DOHH2 (cell line): ENCODE data around the gene ADAM30.

Experiments
- H3F3A ChIP-seq: fragments of 200-600 bp; sonication (generic), shearing (Covaris generic); 2 replicates; pipeline ENCODE4 v1.6.0; 2016; ENCODE audit warnings: antibody characterized with exemption, mild to moderate bottlenecking; ENCODE audit not compliant: control insufficient read depth, insufficient read depth
- H3K27ac ChIP-seq: fragments of 200-600 bp; sonication (generic); 2 replicates; pipeline ENCODE4 v1.5.1; 2014; ENCODE audit warnings: low read depth, mild to moderate bottlenecking, low read length, moderate library complexity
- H3K27me3 ChIP-seq: fragments of 200-600 bp; sonication (generic); 2 replicates; pipeline ENCODE4 v1.6.1; 2014; ENCODE audit warnings: mild to moderate bottlenecking, low read length, mixed read lengths; ENCODE audit not compliant: control insufficient read depth
- H3K36me3 ChIP-seq: fragments of 200-600 bp; sonication (generic); 2 replicates; pipeline ENCODE4 v1.6.1; 2014; ENCODE audit warnings: mild to moderate bottlenecking, low read length, moderate library complexity, mixed read lengths; ENCODE audit not compliant: control insufficient read depth
- H3K4me1 ChIP-seq: fragments of 200-600 bp; sonication (generic); 2 replicates; pipeline ENCODE4 v1.6.1; 2014; ENCODE audit warnings: mild to moderate bottlenecking, low read length, mixed read lengths; ENCODE audit not compliant: control insufficient read depth
- H3K4me2 ChIP-seq: fragments of 200-600 bp; sonication (generic); 2 replicates; pipeline ENCODE4 v1.6.0; 2014; ENCODE audit warnings: mild to moderate bottlenecking, low read length, moderate library complexity
- H3K4me3 ChIP-seq: fragments of 200-600 bp; sonication (generic); 2 replicates; pipeline ENCODE4 v1.5.1; 2014; ENCODE audit warnings: mild to moderate bottlenecking, low read length, mixed read lengths
- H3K79me2 ChIP-seq: fragments of 200-600 bp; sonication (generic); 2 replicates; pipeline ENCODE4 v1.6.1; 2014; ENCODE audit warnings: mild to moderate bottlenecking, low read length, mixed read lengths; ENCODE audit not compliant: control insufficient read depth
- H3K9me2 ChIP-seq: fragments of 200-600 bp; sonication (generic); replicated peaks from 2 replicates; pipeline ENCODE4 v1.6.1; 2014; ENCODE audit warnings: mild to moderate bottlenecking, low read length, mixed read lengths; ENCODE audit not compliant: control insufficient read depth
- H3K9me3 ChIP-seq: fragments of 200-600 bp; sonication (generic); 2 replicates; pipeline ENCODE4 v1.6.1; 2014; ENCODE audit warnings: antibody characterized with exemption, low read length, mixed read lengths; ENCODE audit not compliant: control insufficient read depth, insufficient read depth
- H4K20me1 ChIP-seq: fragments of 200-600 bp; sonication (generic); 2 replicates; pipeline ENCODE4 v1.6.0; 2014; ENCODE audit warnings: low read depth, mild to moderate bottlenecking, antibody characterized with exemption, low read length, moderate library complexity; ENCODE audit not compliant: control insufficient read depth, insufficient read depth
- EZH2phosphoT487 ChIP-seq: fragments of 200-600 bp; sonication (generic); IDR thresholded peaks from 2 replicates; pipeline ENCODE4 v1.6.1; 2017; ENCODE audit warnings: borderline replicate concordance, mild to moderate bottlenecking, antibody characterized with exemption, low read length, moderate library complexity, mixed read lengths
- TF ChIP-seq, protein P1 (sequence below): fragments of 200-600 bp; sonication (generic); IDR thresholded peaks from one replicate; pipeline ENCODE4 v1.5.1; 2014; ENCODE audit warnings: antibody characterized with exemption, mild to moderate bottlenecking, low read depth, low read length; ENCODE audit not compliant: poor library complexity, severe bottlenecking

ADAM30 gene

DNA sequence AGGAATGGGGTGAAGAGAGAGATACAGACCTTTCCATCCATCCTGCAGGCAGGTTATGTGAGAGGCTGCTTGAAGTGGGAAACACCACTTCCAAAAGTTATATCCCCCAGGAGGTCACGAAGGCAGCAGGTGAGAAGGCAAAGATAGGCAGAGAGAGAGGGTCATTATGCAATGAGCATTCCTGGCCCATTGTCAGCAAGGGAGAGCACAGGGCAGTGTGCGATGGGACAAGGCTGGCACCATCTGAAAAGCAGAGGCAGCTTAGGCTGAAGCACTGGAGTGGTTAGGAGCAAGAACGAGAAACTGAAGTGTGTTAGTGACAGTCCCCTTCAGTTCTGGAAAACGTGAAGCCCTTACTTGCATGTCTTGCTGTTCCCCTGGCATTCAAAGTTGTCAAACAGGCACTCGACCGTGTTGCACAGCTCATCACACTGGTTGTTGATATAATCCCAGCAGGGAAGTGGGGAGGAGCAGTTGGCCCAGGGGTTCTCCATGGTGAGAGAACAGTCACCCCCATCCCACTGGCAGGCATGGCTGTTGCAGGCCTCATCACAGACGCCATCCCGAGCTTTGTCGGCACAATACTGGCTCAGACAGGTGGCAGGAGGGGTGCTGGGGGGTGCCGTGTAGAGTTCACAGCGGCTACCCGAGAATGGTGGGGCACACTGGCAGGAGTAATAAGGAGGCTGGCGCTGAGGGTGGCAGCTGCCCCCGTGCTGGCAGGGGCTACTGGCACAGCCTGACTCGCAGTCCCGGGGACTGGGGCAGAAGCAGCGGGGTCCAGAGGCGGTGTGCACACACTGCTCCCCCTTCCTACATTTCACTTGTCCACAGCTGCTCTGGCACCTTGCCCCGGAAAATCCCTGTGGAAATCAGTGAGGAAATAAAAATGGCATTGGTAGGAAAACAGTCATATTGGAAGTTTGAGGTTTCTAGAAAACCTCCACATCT is 28.9 kb upstream of the ADAM30 start:
- Histone ChIP-seq H3K27me3 (no peaks in the 10 kb centered on the region), H3K4me2 (no peak overlapping the region), H3K9me2 (no peaks in the 10 kb centered on the region), H3F3A (no peaks in the 10 kb centered on the region), H3K9me3 (no peaks in the 10 kb centered on the region), H3K4me3 (no peak overlapping the region), H3K79me2 (no peaks in the 10 kb centered on the region), H3K27ac (no peak overlapping the region), H4K20me1 (no peaks in the 10 kb centered on the region), H3K4me1 (no peaks in the 10 kb centered on the region), H3K36me3 (no peaks in the 10 kb centered on the region)
- no peak for TF ChIP-seq EZH2phosphoT487
- TF ChIP-seq, protein P1, sequence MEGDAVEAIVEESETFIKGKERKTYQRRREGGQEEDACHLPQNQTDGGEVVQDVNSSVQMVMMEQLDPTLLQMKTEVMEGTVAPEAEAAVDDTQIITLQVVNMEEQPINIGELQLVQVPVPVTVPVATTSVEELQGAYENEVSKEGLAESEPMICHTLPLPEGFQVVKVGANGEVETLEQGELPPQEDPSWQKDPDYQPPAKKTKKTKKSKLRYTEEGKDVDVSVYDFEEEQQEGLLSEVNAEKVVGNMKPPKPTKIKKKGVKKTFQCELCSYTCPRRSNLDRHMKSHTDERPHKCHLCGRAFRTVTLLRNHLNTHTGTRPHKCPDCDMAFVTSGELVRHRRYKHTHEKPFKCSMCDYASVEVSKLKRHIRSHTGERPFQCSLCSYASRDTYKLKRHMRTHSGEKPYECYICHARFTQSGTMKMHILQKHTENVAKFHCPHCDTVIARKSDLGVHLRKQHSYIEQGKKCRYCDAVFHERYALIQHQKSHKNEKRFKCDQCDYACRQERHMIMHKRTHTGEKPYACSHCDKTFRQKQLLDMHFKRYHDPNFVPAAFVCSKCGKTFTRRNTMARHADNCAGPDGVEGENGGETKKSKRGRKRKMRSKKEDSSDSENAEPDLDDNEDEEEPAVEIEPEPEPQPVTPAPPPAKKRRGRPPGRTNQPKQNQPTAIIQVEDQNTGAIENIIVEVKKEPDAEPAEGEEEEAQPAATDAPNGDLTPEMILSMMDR = no peak

DNA sequence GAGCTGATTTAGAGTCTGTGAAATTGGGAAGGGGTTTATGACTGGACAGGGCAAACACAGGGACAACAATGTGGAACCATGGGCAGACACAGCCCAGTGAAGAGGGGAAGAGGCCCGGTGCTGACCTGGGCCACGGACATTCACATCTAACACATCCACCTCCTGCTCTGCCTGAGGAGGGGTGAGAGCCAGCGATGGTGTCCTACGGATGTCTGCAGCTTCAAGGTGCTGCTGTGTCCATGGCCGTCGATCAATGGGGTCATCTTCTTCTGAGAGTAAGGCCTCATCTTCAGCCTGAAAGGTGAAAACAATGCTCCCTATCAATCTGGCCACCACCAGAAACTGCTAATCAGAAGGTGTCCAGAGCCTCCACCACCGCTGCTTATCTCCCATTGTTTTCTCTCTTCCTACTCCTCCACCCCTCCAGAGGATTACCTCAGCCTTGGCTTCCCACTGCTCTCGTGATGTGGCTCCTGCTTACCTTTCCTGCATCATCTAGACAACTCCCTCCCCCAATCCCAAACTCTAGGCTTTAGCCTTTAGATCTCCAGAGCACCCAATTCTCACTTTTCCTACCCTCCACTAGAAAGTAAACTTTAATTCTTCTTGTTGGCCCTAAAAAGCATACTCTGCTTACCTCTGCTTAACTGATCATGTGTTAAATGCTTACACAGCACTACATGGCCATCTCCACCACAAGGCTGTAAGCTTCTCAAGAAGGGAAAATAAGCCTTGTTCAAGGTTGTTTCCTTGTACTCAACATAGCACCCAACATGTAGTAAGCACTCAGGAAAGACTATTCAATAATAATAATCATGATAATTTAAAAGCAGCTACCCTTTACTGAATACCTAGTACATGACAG is 24.0 kb upstream of the ADAM30 start:
- H3K9me3 ChIP-seq = no peaks in the 10 kb centered on the region
- TF ChIP-seq EZH2phosphoT487 = no peak
- TF ChIP-seq, protein P1 = no peak
- no peaks in the 10 kb centered on the region for H3K4me1 ChIP-seq
- no peak overlapping the region for H3K4me3 ChIP-seq
- no peak overlapping the region for H3K4me2 ChIP-seq
- H3K9me2 ChIP-seq = no peaks in the 10 kb centered on the region
- no peaks in the 10 kb centered on the region for H3F3A ChIP-seq
- no peaks in the 10 kb centered on the region for H3K79me2 ChIP-seq
- no peak overlapping the region for H3K27ac ChIP-seq
- H4K20me1 ChIP-seq = no peaks in the 10 kb centered on the region
- H3K36me3 ChIP-seq = no peaks in the 10 kb centered on the region
- no peaks in the 10 kb centered on the region for H3K27me3 ChIP-seq

DNA sequence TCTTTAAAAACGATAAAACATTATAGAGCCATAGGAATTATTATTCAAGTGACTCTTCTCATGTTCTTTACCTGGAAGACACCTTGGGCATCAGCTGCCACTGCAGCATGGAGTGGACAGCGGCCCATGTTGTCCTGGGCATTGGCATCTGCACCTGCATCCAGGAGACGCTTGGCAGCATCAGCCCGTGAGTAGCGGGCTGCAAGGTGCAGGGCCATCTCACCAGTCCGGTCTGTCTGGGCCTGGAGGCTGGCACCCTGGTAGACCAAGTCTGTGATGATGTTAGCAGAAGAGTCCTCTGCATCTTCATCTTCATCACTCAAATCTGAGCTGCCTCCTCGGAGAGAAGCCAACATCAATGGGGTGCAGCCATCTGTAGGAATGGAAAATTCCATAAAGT is 22.9 kb upstream of the ADAM30 start:
- Histone ChIP-seq H3K9me2 (no peaks in the 10 kb centered on the region), H3K4me2 (no peak overlapping the region), H3K27ac (no peak overlapping the region), H3K36me3 (no peaks in the 10 kb centered on the region), H3K4me1 (no peaks in the 10 kb centered on the region), H3F3A (no peaks in the 10 kb centered on the region), H3K27me3 (no peaks in the 10 kb centered on the region), H3K4me3 (no peak overlapping the region), H4K20me1 (no peaks in the 10 kb centered on the region), H3K9me3 (no peaks in the 10 kb centered on the region), H3K79me2 (no peaks in the 10 kb centered on the region)
- TF ChIP-seq, protein P1 = no peak
- no peak for TF ChIP-seq EZH2phosphoT487
